ENCODE data around the gene DRC3. TPM values are rescaled to one million over a fixed set of nuclear protein-coding genes. Genes with fewer than 3 reads are reported as not detected.

Gene DRC3
- total RNA-seq, 1 donor from 2014 or later, result 6.7 TPM

DNA sequence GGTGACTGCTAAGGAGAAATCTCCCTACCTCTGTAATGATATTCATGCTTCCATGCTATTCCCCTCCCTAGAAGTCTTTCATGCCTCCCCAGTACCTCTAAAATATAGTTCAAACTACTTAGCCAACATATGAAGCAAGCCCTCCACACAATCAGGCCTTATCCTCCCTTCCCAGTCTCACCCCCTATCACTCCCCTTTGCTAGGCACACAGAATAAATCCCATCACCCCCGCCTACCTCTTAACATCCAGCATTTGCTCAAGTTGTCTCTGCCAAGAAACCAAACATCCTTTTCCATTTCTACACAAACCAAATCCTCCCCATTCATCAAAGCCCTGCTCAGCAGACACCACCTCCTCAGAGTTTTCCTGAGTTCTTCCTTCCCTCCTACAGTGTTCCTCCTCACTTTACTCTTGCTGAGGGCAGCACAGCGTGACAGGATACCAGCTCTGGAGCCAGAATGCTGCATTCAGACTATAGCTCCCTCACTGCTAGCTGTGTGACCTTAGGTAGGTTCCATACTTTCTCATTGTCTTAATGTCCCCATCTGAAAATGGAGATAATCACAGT, 7.4 kb upstream of the DRC3 start:
- no peak for DNase-seq (ENCODE audit: low spot score)

DNA sequence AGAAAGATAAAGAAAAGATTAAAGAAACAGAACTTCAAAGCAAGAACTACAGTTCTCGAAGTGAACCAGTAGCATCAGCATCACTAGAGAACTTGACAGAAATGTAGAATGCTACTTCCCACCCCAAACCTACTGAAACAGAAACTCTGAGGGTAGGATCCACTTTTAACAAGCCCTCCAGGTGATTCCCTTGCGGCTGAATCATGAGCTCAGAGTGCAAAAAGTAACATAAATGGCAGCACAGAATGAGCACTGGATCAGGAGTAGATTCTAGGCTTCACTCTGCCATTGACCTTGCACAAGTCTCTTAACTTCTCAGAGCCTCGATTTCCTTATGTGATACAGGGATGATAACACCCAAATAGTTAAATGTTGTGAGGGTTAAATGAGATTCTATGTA, 6.3 kb upstream of the DRC3 start:
- DNase-seq (ENCODE audit: low spot score), result no peak

DNA sequence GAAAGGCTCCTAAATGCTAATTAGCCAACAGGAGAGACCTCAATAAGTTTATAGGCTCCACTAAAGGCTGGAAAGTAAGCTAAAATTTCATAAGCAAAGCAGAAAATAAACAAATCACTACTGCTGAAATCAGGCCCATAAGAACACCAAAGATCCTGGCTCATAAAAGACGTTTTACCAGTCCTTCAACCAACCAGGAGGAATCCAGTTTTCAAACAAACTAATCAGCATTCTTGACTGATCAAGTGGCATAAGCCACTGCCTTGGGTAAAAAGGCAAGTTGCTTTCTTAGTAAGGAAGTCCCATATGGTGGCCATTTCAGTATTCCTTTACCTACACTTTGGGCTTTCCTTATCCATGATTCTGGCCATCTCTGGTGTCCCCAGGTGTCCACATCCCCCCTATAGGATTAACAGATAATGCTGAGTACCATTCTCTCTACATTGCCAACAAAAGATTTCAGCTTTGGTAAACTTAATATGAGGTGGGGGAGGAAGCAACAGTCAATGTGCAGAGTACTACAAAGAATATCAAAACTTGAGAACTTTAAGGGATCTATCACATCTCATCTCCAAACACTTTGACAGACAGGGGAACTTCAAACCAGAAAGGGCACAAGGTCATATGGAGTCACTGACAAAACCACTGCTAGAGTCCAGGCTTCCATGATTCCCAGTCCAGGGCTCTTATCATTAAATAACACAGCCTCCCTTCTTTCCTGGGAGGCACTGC, 1.8 kb upstream of the DRC3 start:
- no peak for DNase-seq (ENCODE audit: low spot score)

DNA sequence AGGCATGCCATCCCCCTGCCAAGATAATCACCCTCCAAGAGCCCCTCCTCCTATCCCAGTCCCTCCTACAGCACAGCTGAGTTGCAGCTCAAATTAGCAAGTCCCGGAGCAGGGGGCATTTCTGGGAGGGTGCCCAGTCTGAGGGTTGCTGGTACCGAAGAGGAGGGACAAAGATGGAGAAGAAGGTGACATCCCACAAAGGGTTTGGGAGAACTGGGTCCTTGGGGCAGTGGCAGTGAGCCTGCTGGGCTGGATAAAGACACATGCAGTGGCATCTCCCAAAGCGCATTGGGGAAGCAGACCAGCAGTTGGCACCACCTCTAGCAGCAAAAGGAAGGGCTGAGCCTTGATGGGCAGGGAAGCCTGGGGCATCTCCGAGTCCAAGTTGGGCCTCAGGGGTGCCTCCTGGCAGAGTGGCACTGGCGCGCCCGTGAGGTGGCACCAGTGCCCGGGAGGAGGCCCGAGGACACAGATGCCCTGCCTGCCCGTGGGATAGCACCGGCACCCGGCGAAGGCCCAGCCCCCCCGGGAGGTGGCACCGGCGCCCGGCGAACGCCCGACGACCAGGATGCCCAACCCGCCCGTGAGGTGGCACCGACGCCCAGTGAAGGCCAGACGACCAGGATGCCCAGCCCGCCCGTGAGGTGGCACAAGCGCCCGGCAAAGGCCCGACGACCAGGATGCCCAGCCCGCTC, 1.1 kb upstream of the DRC3 start:
- no peak for DNase-seq (ENCODE audit: low spot score)

DNA sequence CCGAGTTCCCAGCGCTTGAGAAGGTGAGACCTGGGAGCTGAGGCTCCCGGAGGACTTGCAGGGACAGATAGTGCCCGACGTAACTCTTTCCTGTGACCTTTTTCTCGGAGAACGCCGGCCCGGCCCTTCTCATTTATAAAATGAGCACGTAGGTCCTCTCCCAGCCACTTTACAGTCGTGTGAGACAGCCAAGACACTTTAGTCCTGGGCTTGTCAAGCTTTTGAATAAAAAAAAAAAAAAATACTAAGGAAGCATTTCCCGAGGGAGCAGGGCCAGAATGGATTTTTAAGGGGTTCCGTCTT, 241 bp downstream of the DRC3 start:
- no peak for DNase-seq (ENCODE audit: low spot score)

DNA sequence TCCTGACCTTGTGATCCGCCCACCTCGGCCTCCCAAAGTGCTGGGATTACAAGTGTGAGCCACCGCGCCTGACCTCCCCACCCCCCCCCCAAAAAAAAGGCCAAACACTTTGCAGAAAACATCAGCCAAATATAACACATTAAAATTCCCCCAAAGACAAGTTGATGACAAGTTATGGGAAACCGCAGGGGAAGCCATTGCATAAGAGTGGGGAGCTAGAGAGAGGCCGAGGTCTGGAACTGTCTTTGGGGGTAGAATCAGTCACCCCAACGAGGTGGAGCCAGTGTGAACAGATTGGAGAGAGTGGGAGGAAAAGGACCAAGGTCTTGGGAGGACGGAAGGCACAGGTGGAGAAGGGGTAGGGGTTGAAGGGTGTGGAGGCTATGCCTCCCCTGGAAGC, 2.8 kb downstream of the DRC3 start:
- no peak for DNase-seq (ENCODE audit: low spot score)

DNA sequence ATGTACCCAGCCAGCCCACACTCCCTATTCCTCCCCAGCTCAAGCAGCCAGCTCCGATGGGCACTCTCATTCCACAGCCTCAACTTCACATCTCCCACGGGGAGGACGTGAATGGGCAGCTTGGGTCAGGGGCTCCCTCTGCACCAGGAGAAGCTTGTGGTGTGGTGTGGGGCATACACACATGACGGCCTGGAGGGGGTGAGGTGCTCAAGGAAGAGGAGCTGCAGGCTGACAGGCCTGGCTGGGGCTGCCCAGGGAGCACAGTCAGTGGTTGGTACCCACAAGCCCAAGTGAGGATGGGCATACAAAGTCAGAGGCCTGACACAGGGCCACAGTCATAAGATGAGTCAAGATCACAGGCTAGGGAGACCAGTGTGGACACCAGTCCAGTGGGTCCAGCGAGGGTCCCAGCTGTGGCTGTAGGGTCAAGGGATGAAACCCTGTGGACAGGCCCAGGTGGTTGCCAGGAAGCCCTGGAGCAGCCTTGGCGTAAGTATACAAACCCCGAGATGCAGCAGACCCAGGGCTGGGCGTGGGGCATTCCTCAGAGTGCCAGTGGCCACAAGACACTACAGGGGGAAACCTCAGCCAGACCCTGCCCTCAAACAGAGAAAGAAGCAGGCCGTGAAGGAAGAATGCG, 4.4 kb downstream of the DRC3 start:
- no peak for DNase-seq (ENCODE audit: low spot score)

DNA sequence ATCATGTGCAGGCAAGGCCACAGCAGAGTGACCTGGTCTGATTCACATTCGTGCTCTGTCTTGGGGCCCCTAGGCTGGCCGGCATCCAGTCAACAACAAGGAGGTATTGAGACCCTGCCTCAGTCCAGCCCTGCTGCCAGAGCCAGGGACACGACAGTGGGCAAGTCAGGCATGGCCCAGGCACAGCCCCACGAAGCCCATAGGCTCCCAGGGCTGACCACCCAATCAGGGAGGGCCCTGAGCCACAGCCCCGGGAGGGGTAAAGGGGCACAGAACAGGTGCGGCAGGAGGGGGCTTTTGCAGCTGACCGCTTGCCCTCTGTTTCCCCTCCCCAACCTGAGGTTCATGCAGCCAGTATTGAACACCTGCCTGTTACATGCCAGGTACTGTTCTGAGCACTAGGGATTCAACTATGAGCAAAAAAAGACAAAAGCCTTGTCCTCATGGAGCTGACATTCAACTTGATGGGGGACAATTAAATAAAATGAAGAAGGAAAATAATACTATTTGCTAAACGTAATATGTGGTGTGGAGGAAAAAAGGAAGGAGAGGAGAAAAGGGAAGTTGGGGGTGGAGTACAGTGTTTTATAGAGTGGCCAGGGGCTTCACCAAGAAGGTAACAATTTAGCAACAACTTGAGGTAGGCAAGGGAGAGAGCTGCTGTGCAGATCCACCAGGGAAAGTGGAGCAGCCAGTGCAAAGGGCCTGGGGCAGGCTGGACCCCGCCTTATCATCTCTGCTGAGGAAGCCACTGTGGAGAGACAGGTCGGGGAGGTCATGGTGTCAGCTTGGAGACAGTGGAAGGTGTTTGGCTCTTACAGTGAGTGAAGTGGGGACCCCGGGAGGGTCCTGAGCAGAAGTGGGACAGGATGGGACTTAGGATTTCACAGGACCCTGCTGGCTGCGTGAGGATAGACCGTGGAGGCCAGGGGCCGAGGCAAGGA, 6.1 kb downstream of the DRC3 start:
- DNase-seq (ENCODE audit: low spot score), result no peak

DNA sequence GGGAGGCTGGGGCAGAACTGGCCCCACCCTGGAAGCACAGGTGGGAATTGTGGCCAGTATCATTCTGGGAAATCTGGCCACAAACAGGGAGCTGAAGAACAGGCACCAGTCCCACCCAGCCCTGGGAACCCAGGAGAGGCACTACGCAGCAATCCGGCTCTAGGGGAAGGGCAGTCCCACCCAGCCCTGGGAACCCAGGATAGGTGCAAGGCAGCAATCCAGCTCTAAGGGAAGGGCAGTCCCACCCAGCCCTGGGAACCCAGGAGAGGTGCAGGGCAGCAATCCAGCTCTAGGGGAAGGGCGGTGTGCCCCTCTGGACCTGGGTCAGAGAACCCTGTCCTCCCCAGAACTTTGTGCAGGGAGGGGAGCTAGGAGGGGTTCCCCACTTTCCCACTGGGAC, 7.1 kb downstream of the DRC3 start:
- no peak for DNase-seq (ENCODE audit: low spot score)

DNA sequence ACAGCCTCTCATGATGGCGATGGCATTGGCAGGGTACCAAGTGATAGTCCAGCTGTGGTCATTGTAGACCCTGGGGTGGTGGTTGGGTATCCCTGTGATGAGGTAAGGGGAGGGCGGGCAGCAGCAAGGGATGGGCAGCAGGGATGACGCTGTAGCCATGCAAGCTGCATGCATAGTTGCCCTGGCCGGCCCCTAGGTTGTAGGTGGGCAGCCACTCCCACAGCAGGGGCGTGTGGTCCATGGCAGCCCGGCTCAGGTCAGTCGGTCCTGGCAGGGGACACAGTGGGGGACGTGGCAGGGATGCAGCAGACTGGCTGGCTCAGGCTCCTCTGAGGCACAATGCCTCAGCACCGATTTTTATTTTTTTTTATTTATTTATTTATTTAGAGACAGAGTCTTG, 8.7 kb downstream of the DRC3 start:
- DNase-seq (ENCODE audit: low spot score), result no peak

DNA sequence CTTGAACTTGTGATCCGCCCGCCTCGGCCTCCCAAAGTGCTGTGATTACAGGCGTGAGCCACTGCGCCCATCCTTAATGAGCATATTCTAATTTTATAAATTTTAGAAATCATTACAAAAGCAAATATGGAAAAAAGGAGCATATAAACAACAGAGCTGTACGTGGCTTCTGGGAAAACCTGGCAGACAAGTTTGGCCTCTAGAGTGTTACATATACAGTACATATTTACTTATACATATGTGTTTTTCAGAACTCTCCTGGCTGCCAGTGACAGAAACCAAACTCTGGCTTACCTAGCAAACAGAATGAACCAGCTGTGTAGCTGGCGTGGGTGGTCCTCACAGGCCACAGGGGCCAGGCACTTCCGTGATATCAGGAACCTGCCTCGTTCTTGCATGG, 10.1 kb downstream of the DRC3 start:
- DNase-seq (ENCODE audit: low spot score), result no peak

DNA sequence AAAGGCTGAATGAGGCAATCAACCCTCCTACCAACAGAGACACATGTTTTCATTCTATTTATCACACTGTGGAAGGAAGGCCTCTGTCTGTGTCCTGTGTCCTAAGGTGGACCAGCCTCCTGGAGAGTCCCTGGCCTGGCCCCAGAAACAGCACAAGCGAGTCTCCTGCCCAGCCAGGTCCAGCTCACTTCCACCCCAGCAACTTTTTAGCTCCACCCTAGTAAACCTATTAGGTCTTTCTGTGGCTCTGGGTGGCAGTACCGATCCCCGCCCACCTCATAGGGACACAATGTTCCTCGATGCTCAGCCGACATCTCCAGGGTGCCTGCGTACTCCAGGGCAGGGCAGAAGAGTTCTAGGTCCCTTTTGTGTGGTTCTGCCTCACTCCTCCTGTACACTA, 10.7 kb downstream of the DRC3 start:
- DNase-seq (ENCODE audit: low spot score), result no peak

DNA sequence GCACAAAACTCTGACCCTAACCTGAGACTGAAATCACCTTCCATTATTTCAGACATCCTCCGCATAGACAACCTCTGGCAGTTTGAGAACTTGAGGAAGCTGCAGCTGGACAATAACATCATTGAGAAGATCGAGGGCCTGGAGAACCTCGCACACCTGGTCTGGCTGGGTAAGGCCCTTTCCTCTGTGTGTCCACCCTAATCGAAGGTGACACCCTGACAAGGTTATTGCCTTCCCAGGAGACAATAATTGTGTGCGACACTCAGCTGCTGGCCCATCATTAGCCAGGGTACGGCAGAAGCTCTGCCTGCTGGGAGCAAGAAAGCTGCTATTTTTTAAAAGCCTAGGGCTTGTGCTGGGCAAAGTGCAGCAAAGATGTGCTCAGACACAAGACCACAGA, 11.1 kb downstream of the DRC3 start:
- DNase-seq (ENCODE audit: low spot score), result no peak

DNA sequence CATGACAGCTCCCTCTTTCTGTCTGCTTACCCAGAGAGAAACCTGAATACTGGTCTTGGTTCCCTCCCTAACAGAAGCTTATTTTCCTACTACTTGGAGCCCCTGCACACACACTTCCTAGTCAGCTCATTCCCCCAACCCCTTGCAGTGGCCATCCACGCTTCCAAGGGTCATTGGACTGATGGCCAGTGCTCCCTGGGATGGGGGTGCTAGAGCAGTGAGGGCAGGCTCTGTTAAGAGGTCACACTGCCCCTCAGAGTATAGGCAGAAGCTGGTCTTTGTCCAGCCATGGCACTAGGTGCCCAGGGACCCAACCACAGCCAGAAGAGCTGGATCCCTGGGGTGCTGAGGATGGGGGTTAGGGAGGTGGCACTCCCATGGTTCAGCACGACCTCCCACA, 12.5 kb downstream of the DRC3 start:
- no peak for DNase-seq (ENCODE audit: low spot score)

DNA sequence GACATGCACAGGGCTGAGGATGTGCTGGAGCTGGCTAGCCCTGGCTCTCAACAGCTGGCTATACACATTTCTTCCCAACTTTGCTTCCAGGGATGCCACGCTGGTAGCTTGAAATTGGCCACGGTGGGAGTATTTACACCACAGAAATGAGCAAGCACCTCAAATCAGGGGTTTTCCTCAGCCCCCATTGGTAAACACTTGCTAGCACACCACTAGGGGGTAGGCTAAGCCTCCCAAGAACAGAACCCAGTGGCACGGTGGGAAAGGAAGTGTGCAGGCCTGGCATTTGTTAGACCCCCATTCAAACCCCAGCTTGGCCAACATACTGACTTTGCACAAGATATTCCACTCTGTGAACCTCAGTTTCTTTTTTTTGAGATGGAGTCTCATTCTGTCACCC, 12.9 kb downstream of the DRC3 start:
- DNase-seq (ENCODE audit: low spot score), result no peak

DNA sequence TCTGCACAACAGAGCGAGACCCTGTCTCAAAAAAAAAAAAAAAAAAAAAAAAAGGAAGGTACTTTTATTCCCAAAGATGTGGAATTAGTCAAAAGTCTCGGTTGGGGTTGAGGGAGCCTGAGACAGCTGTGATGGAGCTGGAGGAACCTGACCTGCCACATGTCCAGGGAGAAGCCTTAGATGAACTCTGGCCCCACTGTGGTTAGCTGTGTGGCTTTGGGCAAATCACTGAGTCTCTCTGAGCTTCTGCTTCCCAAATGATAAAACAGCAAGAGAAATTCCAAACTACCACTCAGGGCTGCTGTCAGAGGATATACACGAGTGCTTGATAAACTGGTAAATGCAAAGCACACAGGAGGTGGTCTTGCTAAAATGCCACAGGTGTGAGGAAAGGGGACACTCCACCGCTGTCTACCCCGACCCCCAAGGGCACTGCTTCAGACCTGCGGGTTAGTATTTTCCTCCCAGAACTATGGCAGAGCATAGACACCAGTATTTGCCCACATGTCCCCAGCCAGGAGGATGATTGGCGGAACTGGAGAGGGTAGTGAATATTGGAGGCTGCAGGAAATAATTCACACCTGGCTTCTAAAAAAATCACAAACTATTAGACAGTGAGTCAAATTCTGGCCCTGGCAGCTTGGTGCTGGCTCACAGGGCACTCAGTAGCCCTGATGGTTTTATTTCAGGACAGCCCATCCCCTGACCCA, 14.7 kb downstream of the DRC3 start:
- no peak for DNase-seq (ENCODE audit: low spot score)

DNA sequence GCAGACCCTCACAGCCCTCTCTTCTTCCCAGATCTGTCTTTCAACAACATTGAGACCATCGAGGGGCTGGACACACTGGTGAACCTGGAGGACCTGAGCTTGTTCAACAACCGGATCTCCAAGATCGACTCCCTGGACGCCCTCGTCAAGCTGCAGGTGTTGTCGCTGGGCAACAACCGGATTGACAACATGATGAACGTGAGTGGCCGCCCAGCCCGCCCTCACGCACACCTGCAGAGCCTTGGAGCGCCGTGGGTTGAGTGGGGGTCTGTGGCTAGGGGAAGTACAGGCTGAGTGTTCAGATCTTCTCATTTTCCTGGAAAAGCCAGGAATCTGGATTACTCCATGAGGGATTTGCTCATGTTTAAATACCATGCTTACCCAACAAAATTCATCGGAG, 15.2 kb downstream of the DRC3 start:
- no peak for DNase-seq (ENCODE audit: low spot score)

DNA sequence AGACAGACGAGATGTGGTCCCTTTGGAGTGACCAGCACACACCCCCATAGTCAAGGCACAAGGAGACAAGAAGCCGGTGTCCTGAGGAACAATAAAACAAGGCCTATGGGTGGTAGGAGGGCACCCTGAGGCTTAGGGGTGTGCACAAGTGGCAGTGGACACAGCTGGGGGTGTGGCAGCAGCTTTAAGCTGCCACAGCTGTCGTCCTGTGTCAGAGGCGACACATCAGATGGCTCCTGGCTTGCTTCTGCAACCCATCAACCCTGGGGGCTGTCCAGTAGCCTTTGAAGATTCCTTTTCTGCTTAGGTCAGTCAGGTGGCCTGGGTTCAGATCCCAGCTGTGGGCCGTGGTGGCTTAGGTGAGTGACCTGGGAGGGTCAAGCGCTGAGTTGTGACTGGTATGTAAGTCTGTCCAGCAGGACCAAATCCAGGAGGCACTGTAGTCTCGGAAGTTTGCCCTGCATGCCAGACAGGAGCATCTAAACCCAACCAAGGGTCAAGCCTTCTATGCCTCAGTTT, 15.8 kb downstream of the DRC3 start:
- no peak for DNase-seq (ENCODE audit: low spot score)

DNA sequence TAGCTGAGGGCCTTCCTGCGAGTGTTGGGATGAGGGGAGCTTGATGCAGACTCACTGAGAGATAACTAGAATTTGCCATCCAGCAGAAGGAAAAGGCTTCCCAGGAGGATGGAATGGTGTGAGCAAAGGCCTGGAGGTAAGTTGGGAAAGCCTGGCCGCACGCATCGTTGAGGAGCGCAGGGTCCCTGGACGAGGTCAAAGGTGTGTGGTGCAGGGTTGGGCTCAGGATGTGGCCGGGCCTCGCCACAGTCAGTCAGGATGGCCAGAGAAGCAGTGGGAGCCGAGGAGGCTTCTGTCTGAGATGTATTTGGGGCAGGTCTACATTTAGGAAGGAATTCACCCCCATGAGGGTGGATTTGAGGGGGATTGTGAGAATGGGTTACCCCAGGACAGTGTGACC, 16.4 kb downstream of the DRC3 start:
- DNase-seq (ENCODE audit: low spot score), result no peak

DNA sequence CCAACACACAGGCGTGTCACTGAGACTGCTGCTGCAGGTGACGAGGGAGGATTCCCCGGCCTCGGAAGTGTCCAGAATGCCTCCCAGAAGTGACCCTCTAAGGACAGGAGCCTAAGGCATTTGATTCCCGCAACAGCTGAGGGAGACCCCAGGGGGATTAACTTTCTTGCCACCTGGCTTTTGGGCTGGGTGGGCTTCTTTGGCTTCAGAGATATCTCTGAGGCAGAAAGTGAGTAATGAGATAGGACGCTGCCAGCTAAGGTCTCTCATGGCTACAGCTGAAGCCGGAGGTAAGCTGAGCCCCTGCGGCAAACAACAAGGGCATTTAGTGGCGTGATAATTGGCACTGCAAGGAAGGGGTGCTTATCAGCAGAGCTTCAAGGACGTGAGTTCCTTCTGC, 17.0 kb downstream of the DRC3 start:
- DNase-seq (ENCODE audit: low spot score), result no peak

DNA sequence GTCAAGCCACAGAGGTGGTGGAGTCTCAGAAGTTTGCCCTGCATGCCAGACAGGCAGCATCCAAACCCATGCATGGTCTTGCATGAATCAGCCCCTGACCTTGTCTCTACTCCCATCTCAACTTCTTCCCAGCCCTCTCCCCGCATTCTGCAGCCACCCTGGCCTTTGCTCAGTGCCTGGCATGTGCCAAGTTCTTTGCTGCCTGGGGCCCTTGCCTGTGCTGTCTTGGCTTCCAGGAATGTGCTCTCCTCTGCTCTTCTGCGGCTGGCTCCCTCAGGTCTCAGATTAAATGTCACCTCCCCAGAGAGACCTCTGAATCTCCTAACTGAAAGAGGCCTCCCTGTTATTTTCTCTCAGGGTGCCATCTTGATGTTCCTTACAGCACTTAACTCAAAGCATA, 17.6 kb downstream of the DRC3 start:
- DNase-seq (ENCODE audit: low spot score), result no peak
